K562 (cell line): ENCODE measurements around the gene SRPX. TPM values are rescaled to one million over a fixed set of nuclear protein-coding genes. Genes with fewer than 3 reads are reported as not detected.

Experiments used
- ATAC-seq: fragments of 200-7000 bp; cut with Tn5 transposase; 3 replicates; pipeline ENCODE4 v1.9.1; 2020; ENCODE audit warnings: moderate library complexity
- BruUV-seq: library from RNA; stranded (reverse); fragments of 400-500 nt; replicated peaks from 2 replicates; lab custom pipeline; 2021; lab: Mats Ljungman, UMichigan
- CTCF ChIA-PET: fragments of 300-600 bp; formaldehyde crosslinking; extraction: SDS; loops from one replicate; lab custom pipeline; 2021; ENCODE audit warnings: low intra/inter-chr PET ratio; lab: Yijun Ruan, JAX
- POLR2A ChIA-PET: fragments of 300-600, 350-650 bp; sonication (Branson Sonifier 250); formaldehyde crosslinking; extraction: SDS; loops from one replicate; lab custom pipeline; 2021; ENCODE audit warnings: antibody characterized with exemption, inconsistent platforms; lab: Yijun Ruan, JAX
- DNase-seq, 4 experiments: peaks; one replicate each; pipeline versions ENCODE4 v3.0.0 to v3.0.0-alpha.2; 2011 to 2018; ENCODE audit warnings: low spot score in 3 of 4, mixed read lengths in 3 of 4; ENCODE audit errors: extremely low read depth in 1 of 4
- FAIRE-seq: peaks from 2 replicates; lab custom pipeline; 2011; peaks lifted over from hg19 to GRCh38; lab: Jason Lieb, UNC
- H2AFZ ChIP-seq: 2 replicates; pipeline ENCODE4 v1.6.0; 2011; ENCODE audit warnings: low read depth, low read length, control low read depth, inconsistent platforms
- H3K27ac ChIP-seq: fragments of 200-600 bp; 3 replicates; pipeline ENCODE4 v1.8.0; 2011; ENCODE audit warnings: low read depth, mild to moderate bottlenecking, control low read depth, inconsistent platforms, low read length, moderate library complexity, mixed read lengths; ENCODE audit errors: extremely low read depth
- H3K27me3 ChIP-seq, 2 experiments: fragments of 300-600 bp in 1 of 2; 2 replicates in 1 of 2; 3 replicates in 1 of 2; pipeline versions ENCODE4 v1.6.0 to v1.8.0; 2011; ENCODE audit warnings: inconsistent platforms in 2 of 2, low read length in 2 of 2, mild to moderate bottlenecking in 1 of 2, mixed read lengths in 1 of 2, moderate library complexity in 1 of 2; ENCODE audit not compliant: control insufficient read depth in 2 of 2, insufficient read depth in 2 of 2
- H3K36me3 ChIP-seq: fragments of 300-600 bp; 3 replicates; pipeline ENCODE4 v1.8.0; 2011; ENCODE audit warnings: mild to moderate bottlenecking, low read length, inconsistent platforms; ENCODE audit not compliant: control insufficient read depth, insufficient read depth
- H3K4me1 ChIP-seq, 2 experiments: fragments of 200-600 bp in 1 of 2; replicated peaks in 1 of 2; 2 replicates in 1 of 2; 3 replicates in 1 of 2; pipeline versions ENCODE4 v1.5.1 to v1.8.0; 2011; ENCODE audit warnings: inconsistent platforms in 2 of 2, low read length in 2 of 2, mild to moderate bottlenecking in 1 of 2, mixed read lengths in 1 of 2, moderate library complexity in 1 of 2; ENCODE audit not compliant: control insufficient read depth in 2 of 2, insufficient read depth in 2 of 2
- H3K4me2 ChIP-seq: 2 replicates; pipeline ENCODE4 v1.6.1; 2011; ENCODE audit warnings: low read length, control low read depth, inconsistent platforms, mixed read lengths; ENCODE audit not compliant: insufficient read depth
- H3K4me3 ChIP-seq: fragments of 200-600 bp; sonication (generic), shearing (Covaris generic); 2 replicates; pipeline ENCODE4 v1.5.1; 2016; ENCODE audit warnings: control low read depth, inconsistent platforms
- H3K79me2 ChIP-seq: fragments of 200-600 bp; 3 replicates; pipeline ENCODE4 v1.8.0; 2011; ENCODE audit warnings: low read length, inconsistent platforms; ENCODE audit not compliant: control insufficient read depth, insufficient read depth
- H3K9ac ChIP-seq, 2 experiments: 2 replicates each; pipeline versions ENCODE4 v1.6.0 to v1.6.1; 2011; ENCODE audit warnings: low read depth in 2 of 2, low read length in 2 of 2, control low read depth in 1 of 2, inconsistent platforms in 1 of 2, mild to moderate bottlenecking in 1 of 2, mixed read lengths in 1 of 2; ENCODE audit not compliant: insufficient read depth in 1 of 2
- H3K9me1 ChIP-seq: one replicate; pipeline ENCODE4 v1.6.0; 2011; ENCODE audit warnings: inconsistent platforms, mild to moderate bottlenecking, low read length, moderate library complexity; ENCODE audit not compliant: control insufficient read depth, insufficient read depth
- H3K9me3 ChIP-seq: replicated peaks from 2 replicates; pipeline ENCODE4 v1.5.1; 2011; ENCODE audit warnings: low read depth, low read length, inconsistent platforms; ENCODE audit not compliant: control insufficient read depth, insufficient read depth
- H4K20me1 ChIP-seq: replicated peaks from 2 replicates; pipeline ENCODE4 v1.6.1; 2011; ENCODE audit warnings: low read length, inconsistent platforms, mixed read lengths; ENCODE audit not compliant: control insufficient read depth, insufficient read depth
- ADNP ChIP-seq: fragments of 200-800 bp; sonication (Bioruptor generic); IDR thresholded peaks from 2 replicates; pipeline ENCODE4 v1.6.1; 2016; ENCODE audit warnings: missing genetic modification characterization, missing compliant biosample characterization
- ATF1 ChIP-seq, 2 experiments: fragments of 450-650 bp in 1 of 2; IDR thresholded peaks; 2 replicates each; pipeline ENCODE4 v1.6.1; 2016; ENCODE audit warnings: missing compliant biosample characterization in 1 of 2, missing genetic modification characterization in 1 of 2
- ATF7 ChIP-seq: fragments of 450-650 bp; IDR thresholded peaks from 2 replicates; pipeline ENCODE4 v1.7.1; 2014; ENCODE audit warnings: mild to moderate bottlenecking, moderate library complexity
- BACH1 ChIP-seq: fragments of 200-800 bp; sonication (Bioruptor generic); IDR thresholded peaks from 2 replicates; pipeline ENCODE4 v1.6.1; 2016; ENCODE audit warnings: missing genetic modification characterization, missing compliant biosample characterization
- BMI1 ChIP-seq: fragments of 150-350 bp; IDR thresholded peaks from 2 replicates; pipeline ENCODE4 v1.6.1; 2014; ENCODE audit warnings: low read length
- NFE2L1 ChIP-seq: fragments of 450-650 bp; IDR thresholded peaks from 2 replicates; pipeline ENCODE4 v1.6.1; 2016; ENCODE audit warnings: missing genetic modification characterization, low read depth, mild to moderate bottlenecking, missing compliant biosample characterization, moderate library complexity, borderline replicate concordance
- PCBP1 ChIP-seq: fragments of 200-400 bp; formaldehyde crosslinking; IDR thresholded peaks from 2 replicates; pipeline ENCODE4 v1.6.1; 2018; ENCODE audit warnings: mild to moderate bottlenecking, low read depth, low read length; ENCODE audit not compliant: poor library complexity, severe bottlenecking
- WGBS: fragments of 100-300 bp; shearing (Covaris generic); methylation state at CpG from one replicate; pipeline ENCODE4 v1.1.6; 2016; ENCODE audit warnings: low coverage, mixed read lengths; ENCODE audit not compliant: insufficient coverage; ENCODE audit errors: missing lambda C conversion rate; 5-methylcytosine and 5-hydroxymethylcytosine counted together
- in situ Hi-C: fragments of 300-500 bp; cut with MboI; formaldehyde crosslinking; loops from 4 replicates; pipeline ENCODE4 v1.15.0; 2018; ENCODE audit warnings: inconsistent platforms, mixed read lengths
- intact Hi-C: fragments of 100-400 bp; cut with micrococcal nuclease; formaldehyde crosslinking; loops from 2 replicates; pipeline ENCODE4 v1.14.2; 2022
- polyA plus RNA-seq, 8 experiments: library from polyadenylated mRNA; depleted of rRNA in 4 of 8; stranded (reverse) in 5 of 8; unstranded in 3 of 8; fragments of >200 nt; fragmentation: Nextera tagmentation in 2 of 8; fragmentation: Illumina TruSeq in 1 of 8; extraction: Ambion mirVana in 2 of 8; extraction: Trizol in 1 of 8; gene quantifications; 2 replicates each; pipeline versions ENCODE4 v1.2.1 to v1.2.3, GENCODE V29; 2011 to 2014; ENCODE audit warnings: inconsistent platforms in 1 of 8, missing spikeins in 1 of 8
- total RNA-seq, 7 experiments: library from RNA; depleted of rRNA in 6 of 7; stranded (reverse); fragments of >200 nt in 6 of 7; fragmentation: Illumina TruSeq in 2 of 7; extraction: Trizol in 2 of 7; gene quantifications; 2 replicates each; pipeline versions ENCODE4 v1.2.1 to v1.2.3, GENCODE V29; 2011 to 2021; ENCODE audit warnings: low replicate concordance in 1 of 7
- TF ChIP-seq, protein P1 (sequence below), 3 experiments: fragments of 200-800 bp in 1 of 3; fragments of 250-450 bp in 1 of 3; fragments of 450-650 bp in 1 of 3; sonication (Bioruptor Pico) in 1 of 3; sonication (Bioruptor generic) in 1 of 3; formaldehyde crosslinking in 1 of 3; IDR thresholded peaks; 2 replicates each; pipeline versions ENCODE4 v1.6.1 to v1.8.0; 2016 to 2022; ENCODE audit warnings: mild to moderate bottlenecking in 2 of 3, missing genetic modification characterization in 2 of 3, missing compliant biosample characterization in 1 of 3, moderate library complexity in 1 of 3

Gene SRPX
- total and polyA plus RNA-seq, 9 of the 15 experiments (the other 6 are each of a cell fraction or from before 2014, with no cell fraction given), result 0.11 to 0.77 (median 0.38) TPM; not detected in 2

GRCh38 chrX:38156838-38157237 lies 63.8 kb downstream of the SRPX start (continued):
- TF ChIP-seq BACH1 (peak; percentile 36; the same call in 1 of the 2 replicates), ATF1 (CRISPR knock-in tag; IDR thresholded peaks at IDR 0.05) (no peak), ATF1 (tag; IDR thresholded peaks at IDR 0.05) (0 out of 2 replicates have a peak, but pooled peaks have one; percentile 23), ADNP (no peak), NFE2L1 (tag) (no peak), BMI1 (no peak), ATF7 (peak; percentile 17; the same call in 1 of the 2 replicates)
- TF ChIP-seq, protein P1, sequence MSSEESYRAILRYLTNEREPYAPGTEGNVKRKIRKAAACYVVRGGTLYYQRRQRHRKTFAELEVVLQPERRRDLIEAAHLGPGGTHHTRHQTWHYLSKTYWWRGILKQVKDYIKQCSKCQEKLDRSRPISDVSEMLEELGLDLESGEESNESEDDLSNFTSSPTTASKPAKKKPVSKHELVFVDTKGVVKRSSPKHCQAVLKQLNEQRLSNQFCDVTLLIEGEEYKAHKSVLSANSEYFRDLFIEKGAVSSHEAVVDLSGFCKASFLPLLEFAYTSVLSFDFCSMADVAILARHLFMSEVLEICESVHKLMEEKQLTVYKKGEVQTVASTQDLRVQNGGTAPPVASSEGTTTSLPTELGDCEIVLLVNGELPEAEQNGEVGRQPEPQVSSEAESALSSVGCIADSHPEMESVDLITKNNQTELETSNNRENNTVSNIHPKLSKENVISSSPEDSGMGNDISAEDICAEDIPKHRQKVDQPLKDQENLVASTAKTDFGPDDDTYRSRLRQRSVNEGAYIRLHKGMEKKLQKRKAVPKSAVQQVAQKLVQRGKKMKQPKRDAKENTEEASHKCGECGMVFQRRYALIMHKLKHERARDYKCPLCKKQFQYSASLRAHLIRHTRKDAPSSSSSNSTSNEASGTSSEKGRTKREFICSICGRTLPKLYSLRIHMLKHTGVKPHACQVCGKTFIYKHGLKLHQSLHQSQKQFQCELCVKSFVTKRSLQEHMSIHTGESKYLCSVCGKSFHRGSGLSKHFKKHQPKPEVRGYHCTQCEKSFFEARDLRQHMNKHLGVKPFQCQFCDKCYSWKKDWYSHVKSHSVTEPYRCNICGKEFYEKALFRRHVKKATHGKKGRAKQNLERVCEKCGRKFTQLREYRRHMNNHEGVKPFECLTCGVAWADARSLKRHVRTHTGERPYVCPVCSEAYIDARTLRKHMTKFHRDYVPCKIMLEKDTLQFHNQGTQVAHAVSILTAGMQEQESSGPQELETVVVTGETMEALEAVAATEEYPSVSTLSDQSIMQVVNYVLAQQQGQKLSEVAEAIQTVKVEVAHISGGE (CRISPR knock-in tag; IDR thresholded peaks at IDR 0.05), result 0 out of 6 replicates have a peak, but pooled peaks of 1 of the 3 experiments have one; percentile 11

DNA sequence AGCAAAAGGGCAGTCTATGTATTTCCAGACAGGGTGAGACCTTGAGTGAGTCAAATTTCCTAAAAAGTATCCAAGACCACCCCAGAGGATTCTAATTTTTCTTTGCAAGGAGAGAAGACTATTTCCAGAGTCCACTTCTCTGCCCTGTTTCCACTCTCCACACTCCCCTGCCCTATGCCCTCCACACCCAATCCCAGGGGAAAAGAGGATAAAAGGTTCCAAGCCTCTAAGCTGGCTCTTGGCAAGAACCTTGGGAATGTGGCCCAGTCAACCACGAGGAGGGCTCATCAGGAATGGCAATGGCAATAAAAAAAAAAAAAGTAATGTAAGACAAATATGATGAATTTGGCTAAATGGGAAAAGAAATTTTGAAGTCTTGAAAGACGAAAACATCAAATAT lies 65.9 kb downstream of the SRPX start:
- 14% methylated on average over 2 of the region's 2 CpGs for WGBS
- no peak overlapping the region for H3K4me3 ChIP-seq
- no peak overlapping the region for H3K27ac ChIP-seq
- H3K27me3 ChIP-seq, result no peaks in the 10 kb centered on the region; a peak in 1 of 5 replicates
- no peak overlapping the region for H3K4me2 ChIP-seq
- ATAC-seq, result no peak
- H3K9ac ChIP-seq, result no peak overlapping the region
- FAIRE-seq, result no peak
- CTCF ChIA-PET, result no interaction called here
- no TSS peak for BruUV-seq
- no peak overlapping the region for H2AFZ ChIP-seq
- POLR2A ChIA-PET, result no interaction called here
- in situ Hi-C loops (loop anchor here (25.0 kb wide), 2 partner anchors 418 to 643 kb away; no protein-coding TSS in a partner anchor), intact Hi-C loops (no loop called here)
- DNase-seq, result no peak
- H3K36me3 ChIP-seq, result no peaks in the 10 kb centered on the region
- H3K9me1 ChIP-seq, result no peaks in the 10 kb centered on the region
- no peaks in the 10 kb centered on the region for H3K79me2 ChIP-seq
- H4K20me1 ChIP-seq, result no peaks in the 10 kb centered on the region
- no peaks in the 10 kb centered on the region for H3K9me3 ChIP-seq
- no peaks in the 10 kb centered on the region for H3K4me1 ChIP-seq
- TF ChIP-seq PCBP1, result no peak
